ENCODE measurements around the gene STX16.
"Not testable (repeated sequence)": the region's sequence is repeated elsewhere in the genome, so short reads cannot be mapped to it uniquely, and the experiment has no call there.

STX16 gene

DNA sequence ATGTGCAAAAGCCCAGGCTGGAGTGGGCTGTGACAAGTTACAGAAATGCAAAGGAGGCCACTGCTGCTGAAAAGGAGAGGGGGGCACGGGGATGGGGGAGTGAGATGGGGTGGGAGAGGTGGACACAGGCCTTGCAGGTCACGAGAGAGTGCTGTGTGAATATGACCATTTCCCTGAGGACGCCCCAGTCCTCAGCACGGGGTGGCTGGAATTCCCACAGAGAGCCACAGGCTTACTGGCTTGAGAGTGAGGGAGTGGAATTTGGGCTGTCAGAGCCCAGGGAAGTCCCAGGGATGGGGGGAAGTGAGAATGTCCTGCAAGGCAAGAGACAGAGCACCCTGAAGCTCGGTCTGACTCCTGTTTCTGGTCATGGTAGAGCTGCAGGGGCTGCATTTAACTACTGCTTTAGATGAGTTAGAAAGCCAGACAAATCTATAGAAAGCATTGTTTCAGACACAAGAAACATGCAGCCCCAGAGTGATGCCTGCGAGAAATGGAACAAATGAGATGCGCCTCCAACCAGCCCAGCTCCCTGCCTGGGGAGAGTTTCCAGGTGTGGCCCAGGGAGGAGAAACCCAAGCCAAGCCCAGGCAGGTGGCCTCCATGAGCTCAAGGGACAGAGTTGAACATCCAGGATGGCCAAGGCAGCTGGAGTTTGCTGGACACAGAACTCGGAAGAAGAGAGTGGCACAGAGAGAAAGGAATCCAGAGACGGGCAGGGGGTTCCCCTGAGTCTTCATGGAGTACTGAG is 72.0 kb downstream of the STX16 start:
- DNase-seq (ENCODE audit: low spot score), result no peak

DNA sequence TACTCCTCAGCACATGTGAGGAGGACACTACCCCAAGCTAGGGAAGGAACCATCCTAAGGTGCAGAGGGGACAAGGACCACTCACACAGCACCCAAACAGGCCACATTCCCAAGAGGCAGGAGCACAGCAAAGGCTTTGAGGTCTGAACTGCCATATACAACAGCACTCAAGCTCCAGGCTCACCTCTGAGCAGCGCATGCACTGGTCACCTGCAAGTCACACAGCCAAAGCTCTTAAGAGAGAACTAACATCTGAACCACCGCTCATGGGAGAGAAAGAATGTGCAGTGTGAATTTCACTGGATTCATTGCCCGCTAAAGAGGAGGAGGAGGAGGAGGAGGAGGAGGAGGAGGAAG is 72.5 kb downstream of the STX16 start:
- DNase-seq (ENCODE audit: low spot score), result no peak

DNA sequence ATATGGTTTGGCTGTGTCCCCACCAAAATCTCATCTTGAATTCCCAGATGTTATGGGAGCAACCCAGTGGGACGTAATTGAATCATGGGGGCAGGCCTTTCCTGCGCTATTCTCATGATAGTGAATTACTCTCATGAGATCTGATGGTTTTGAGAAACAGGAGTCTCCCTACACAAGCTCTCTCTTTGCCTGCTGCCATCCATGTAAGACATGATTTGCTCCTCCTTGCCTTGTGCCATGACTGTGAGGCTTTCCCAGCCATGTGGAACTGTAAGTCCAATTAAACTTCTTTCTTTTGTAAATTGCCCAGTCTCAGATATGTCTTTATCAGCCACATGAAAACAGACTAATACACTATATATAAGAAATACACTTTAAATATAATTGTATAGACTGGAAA is 75.1 kb downstream of the STX16 start:
- DNase-seq (ENCODE audit: low spot score), result not testable (repeated sequence)
